Motor neuron (in vitro differentiated cells): Measurements from ENCODE around the gene ARIH2. TPM values are rescaled to one million over a fixed set of nuclear protein-coding genes. Genes with fewer than 3 reads are reported as not detected.

ENCODE experiments used
- ATAC-seq, 8 experiments: fragments of 200-7000 bp; cut with Tn5 transposase; replicated peaks in 6 of 8; 2 replicates each; pipeline ENCODE4 v1.8.0; 2021; ENCODE audit warnings: mild to moderate bottlenecking in 8 of 8, moderate library complexity in 8 of 8
- H3K27ac ChIP-seq, 2 donors: fragments of 250-450 bp; sonication (Bioruptor Pico); 2 replicates each; pipeline ENCODE4 v1.9.0; 2021; ENCODE audit warnings: antibody characterized with exemption in 2 of 2, mild to moderate bottlenecking in 2 of 2, moderate library complexity in 1 of 2
- H3K4me1 ChIP-seq, 2 donors: fragments of 250-450 bp; sonication (Bioruptor Pico); replicated peaks in 1 of 2; 2 replicates each; pipeline ENCODE4 v1.6.1; 2021; ENCODE audit warnings: antibody characterized with exemption in 2 of 2, mild to moderate bottlenecking in 2 of 2, moderate library complexity in 1 of 2
- H3K4me3 ChIP-seq, 5 donors: fragments of 250-450 bp; sonication (Bioruptor Pico); 2 replicates each; pipeline ENCODE4 v1.9.0; 2021; ENCODE audit warnings: antibody characterized with exemption in 5 of 5, mild to moderate bottlenecking in 5 of 5, moderate library complexity in 4 of 5
- WGBS, 10 experiments: fragments of 450-650 bp; shearing (Covaris generic); methylation state at CpG; one replicate each; pipeline ENCODE4 v1.0.0; 2022; 5-methylcytosine and 5-hydroxymethylcytosine counted together
- in situ Hi-C, 9 experiments: fragments of 400-800 bp; cut with MboI; loops; one replicate each; pipeline ENCODE4 v1.15.0; 2021; ENCODE audit warnings: low sequenced_read_pairs in 9 of 9, low pct_unique_long_range_greater_than_20kb in 2 of 9; ENCODE audit not compliant: unreplicated experiment in 9 of 9
- total RNA-seq, 8 experiments: library from RNA; unstranded; fragments of 300-600 nt; gene quantifications; 2 replicates each; pipeline versions ENCODE4 v1.2.3 to v1.2.4, GENCODE V29; 2022

Gene ARIH2
- total RNA-seq, 8 experiments from 2014 or later: 42.4 to 111 (median 68.1) TPM

DNA sequence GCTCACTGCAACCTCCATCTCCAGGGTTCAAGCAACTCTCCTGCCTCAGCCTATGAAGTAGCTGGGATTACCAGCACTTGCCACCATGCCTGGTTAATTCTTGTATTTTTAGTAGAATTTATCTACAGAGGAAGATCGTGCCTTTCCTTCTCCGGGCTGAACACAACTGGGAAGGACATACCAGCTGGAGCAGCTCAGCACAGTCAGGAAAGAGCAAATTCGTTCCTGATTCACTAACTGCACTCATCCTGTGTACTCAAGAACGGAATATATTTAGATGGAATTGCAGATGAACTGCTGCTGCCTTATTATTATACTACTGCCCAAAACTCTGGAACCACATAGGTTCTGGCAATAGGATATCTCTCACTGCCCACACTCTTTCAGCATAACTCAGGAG is 44.3 kb downstream of the ARIH2 start:
- ATAC-seq: peak in 1 of 8 experiments; percentile 34
- Histone ChIP-seq H3K27ac (no peak overlapping the region), H3K4me3 (no peak overlapping the region), H3K4me1 (no peaks in the 10 kb centered on the region)
- 40 to 84% (median 61%) methylated on average over 1 to 4 of the region's 4 CpGs; no CpG with 5 or more reads in 4 of the 10 experiments for WGBS, 10 experiments
- in situ Hi-C loops: no loop called here

DNA sequence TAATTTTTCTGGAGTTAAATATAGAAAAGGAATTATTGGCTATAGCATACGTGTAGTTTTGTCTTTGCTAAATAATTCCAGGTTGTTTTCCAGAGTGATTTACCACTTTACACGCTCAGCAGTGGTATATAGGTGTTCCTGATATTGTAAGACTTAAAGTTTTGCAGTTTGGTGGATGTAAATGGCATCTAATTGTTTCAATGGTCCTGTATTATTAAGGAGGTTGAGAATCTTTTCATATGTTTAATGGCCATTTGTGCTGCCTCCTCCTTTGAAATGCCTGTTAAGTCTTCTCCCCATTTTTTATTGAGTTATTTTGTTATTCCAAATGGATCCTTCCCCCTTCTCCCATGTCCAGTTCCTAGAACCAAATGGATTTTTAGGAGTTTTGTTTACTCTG is 44.9 kb downstream of the ARIH2 start:
- Histone ChIP-seq H3K27ac (no peak overlapping the region), H3K4me3 (no peak overlapping the region), H3K4me1 (no peaks in the 10 kb centered on the region)
- ATAC-seq: no peak
- in situ Hi-C loops: no loop called here
- WGBS, 10 experiments: 57 to 100% (median 75%) methylated on average over 1 to 2 of the region's 2 CpGs; no CpG with 5 or more reads in 2 of the 10 experiments

GRCh38 chr3:48966367-48966766 is 47.7 kb downstream of the ARIH2 start:
- H3K4me1 ChIP-seq: no peaks in the 10 kb centered on the region
- in situ Hi-C loops: no loop called here
- ATAC-seq: no peak
- no peak overlapping the region for H3K4me3 ChIP-seq
- H3K27ac ChIP-seq: no peak overlapping the region
- WGBS, 10 experiments: 50 to 100% (median 85%) methylated on average over 1 to 3 of the region's 3 CpGs; no CpG with 5 or more reads in 2 of the 10 experiments

GRCh38 chr3:48966876-48967361 is 48.3 kb downstream of the ARIH2 start:
- Histone ChIP-seq H3K4me1 (no peaks in the 10 kb centered on the region), H3K27ac (no peak overlapping the region), H3K4me3 (no peak overlapping the region)
- in situ Hi-C loops: no loop called here
- ATAC-seq: no peak
- WGBS, 10 experiments: 80 to 100% (median 96%) methylated on average over 1 to 6 of the region's 7 CpGs; no CpG with 5 or more reads in 4 of the 10 experiments

DNA sequence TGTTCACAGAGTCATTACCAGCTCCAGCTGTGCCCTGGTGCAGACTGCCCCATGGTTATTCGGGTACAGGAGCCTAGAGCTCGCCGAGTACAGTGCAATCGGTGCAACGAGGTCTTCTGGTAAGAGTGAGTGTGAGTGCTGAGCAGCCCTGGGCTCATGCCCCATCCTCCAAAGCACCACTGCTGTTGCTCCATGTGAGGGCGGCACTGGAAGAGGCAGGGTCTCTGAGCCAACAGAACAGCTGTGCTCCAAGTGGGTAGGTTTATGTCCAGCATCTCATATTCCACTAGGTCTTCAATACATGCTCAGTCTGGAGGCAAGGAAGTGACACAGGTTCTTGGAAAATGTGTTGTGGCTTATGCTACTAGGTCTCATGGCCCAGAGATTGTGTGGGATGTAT is 51.9 kb downstream of the ARIH2 start:
- no peak overlapping the region for H3K27ac ChIP-seq
- in situ Hi-C loops: no loop called here
- H3K4me3 ChIP-seq: no peak overlapping the region
- WGBS, 10 experiments: 80 to 100% (median 100%) methylated on average over 1 to 5 of the region's 6 CpGs; no CpG with 5 or more reads in 5 of the 10 experiments
- H3K4me1 ChIP-seq: no peaks in the 10 kb centered on the region
- no peak for ATAC-seq

- Histone ChIP-seq H3K4me3 (no peak overlapping the region), H3K4me1 (no peaks in the 10 kb centered on the region), H3K27ac (no peak overlapping the region)
- 81 to 100% (median 93%) methylated on average over 1 to 8 of the region's 10 CpGs; no CpG with 5 or more reads in 1 of the 10 experiments for WGBS, 10 experiments
- no peak for ATAC-seq
- in situ Hi-C loops: no loop called here
Observed at GRCh38 chr3:48974076-48974864, 55.6 kb downstream of the ARIH2 start.

DNA sequence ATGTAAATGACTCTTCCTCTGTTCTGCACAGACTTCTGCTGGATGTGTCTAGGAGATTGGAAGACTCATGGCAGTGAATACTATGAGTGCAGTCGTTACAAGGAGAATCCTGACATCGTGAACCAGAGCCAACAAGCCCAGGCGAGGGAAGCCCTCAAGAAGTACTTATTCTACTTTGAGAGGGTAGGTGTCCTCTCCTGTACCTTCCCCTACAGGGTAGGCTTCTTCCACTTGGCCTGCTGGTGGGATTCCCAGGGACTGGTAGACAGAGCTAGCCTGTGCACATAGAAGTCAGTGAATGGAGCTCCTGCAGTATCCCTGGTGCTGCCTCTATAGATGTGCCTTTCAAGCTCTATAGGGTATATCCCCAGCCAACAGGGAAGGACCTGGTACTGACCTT is 60.8 kb downstream of the ARIH2 start:
- no peaks in the 10 kb centered on the region for H3K4me1 ChIP-seq
- H3K27ac ChIP-seq: no peak overlapping the region
- no peak for ATAC-seq
- in situ Hi-C loops: loop anchor here in 1 of 9 experiments (25.0 kb wide), 1 partner anchor 458 kb away; the partner anchor contains the start of gene NICN1
- WGBS, 10 experiments: 77 to 100% (median 95%) methylated on average over 1 to 3 of the region's 3 CpGs; no CpG with 5 or more reads in 7 of the 10 experiments
- H3K4me3 ChIP-seq: no peak overlapping the region

GRCh38 chr3:48980295-48980694 is 61.7 kb downstream of the ARIH2 start:
- in situ Hi-C loops: loop anchor here in 2 of 9 experiments (10.0 to 25.0 kb wide), 2 partner anchors 457 to 465 kb away; partner anchors contain the start of gene NICN1 (in 1 of the 2)
- Histone ChIP-seq H3K4me1 (no peaks in the 10 kb centered on the region), H3K27ac (no peak overlapping the region), H3K4me3 (no peak overlapping the region)
- 60 to 100% (median 93%) methylated on average over 1 to 3 of the region's 4 CpGs; no CpG with 5 or more reads in 6 of the 10 experiments for WGBS, 10 experiments
- no peak for ATAC-seq

GRCh38 chr3:48982016-48982415 is 63.4 kb downstream of the ARIH2 start:
- in situ Hi-C loops: loop anchor here in 2 of 9 experiments (10.0 to 25.0 kb wide), 2 partner anchors 455 to 463 kb away; partner anchors contain the start of gene NICN1 (in 1 of the 2)
- H3K27ac ChIP-seq: no peak overlapping the region
- no peak overlapping the region for H3K4me3 ChIP-seq
- no peaks in the 10 kb centered on the region for H3K4me1 ChIP-seq
- no peak for ATAC-seq

- no peak overlapping the region for H3K4me3 ChIP-seq
- no peaks in the 10 kb centered on the region for H3K4me1 ChIP-seq
- in situ Hi-C loops: loop anchor here in 2 of 9 experiments (10.0 to 25.0 kb wide), 2 partner anchors 455 to 462 kb away; partner anchors contain the start of gene NICN1 (in 1 of the 2)
- 60 to 100% (median 88%) methylated on average over 1 to 4 of the region's 5 CpGs; no CpG with 5 or more reads in 6 of the 10 experiments for WGBS, 10 experiments
- no peak for ATAC-seq
- no peak overlapping the region for H3K27ac ChIP-seq
Observed at GRCh38 chr3:48982686-48983085, 64.0 kb downstream of the ARIH2 start.

GRCh38 chr3:48983096-48983495 is 64.5 kb downstream of the ARIH2 start:
- H3K4me3 ChIP-seq: no peak overlapping the region
- no peaks in the 10 kb centered on the region for H3K4me1 ChIP-seq
- H3K27ac ChIP-seq: no peak overlapping the region
- in situ Hi-C loops: loop anchor here in 2 of 9 experiments (10.0 to 25.0 kb wide), 2 partner anchors 454 to 462 kb away; partner anchors contain the start of gene NICN1 (in 1 of the 2)
- ATAC-seq: no peak
- WGBS, 10 experiments: 90 to 100% (median 93%) methylated on average over 1 to 3 of the region's 4 CpGs; no CpG with 5 or more reads in 4 of the 10 experiments

DNA sequence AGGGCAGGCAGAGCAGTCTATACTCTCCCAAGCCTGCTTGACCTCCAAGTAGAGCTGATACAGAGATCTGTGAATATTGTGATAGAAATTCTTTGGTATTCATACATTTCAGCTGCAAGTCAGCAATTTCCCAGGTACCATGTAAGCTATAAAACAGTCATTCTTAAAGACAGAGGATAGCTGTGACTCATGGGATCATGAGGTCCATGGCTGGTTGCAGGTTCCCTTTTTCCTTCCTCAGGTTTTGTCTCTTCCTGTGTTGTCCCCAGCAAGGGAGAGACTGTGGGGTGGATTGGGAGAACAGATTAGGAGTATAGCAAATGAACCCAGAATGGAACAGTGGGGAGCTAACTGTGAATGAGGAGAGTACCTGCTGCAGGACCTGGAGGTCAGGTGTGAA is 66.0 kb downstream of the ARIH2 start:
- ATAC-seq: no peak
- Histone ChIP-seq H3K4me1 (peaks cover 8 to 10% of the 10 kb centered on the region in 2 donors), H3K27ac (no peak overlapping the region), H3K4me3 (no peak overlapping the region)
- in situ Hi-C loops: loop anchor here in 2 of 9 experiments (10.0 to 25.0 kb wide), 2 partner anchors 453 to 460 kb away; partner anchors contain the start of gene NICN1 (in 1 of the 2)

- ATAC-seq: no peak
- 59 to 97% (median 88%) methylated on average over 1 to 5 of the region's 7 CpGs; no CpG with 5 or more reads in 3 of the 10 experiments for WGBS, 10 experiments
- no peak overlapping the region for H3K27ac ChIP-seq
- peaks cover 8 to 10% of the 10 kb centered on the region in 2 donors for H3K4me1 ChIP-seq
- H3K4me3 ChIP-seq: no peak overlapping the region
- in situ Hi-C loops: loop anchor here in 2 of 9 experiments (10.0 to 25.0 kb wide), 2 partner anchors 451 to 459 kb away; partner anchors contain the start of gene NICN1 (in 1 of the 2)
Observed at GRCh38 chr3:48985831-48986376, 67.3 kb downstream of the ARIH2 start.
